Transverse colon (tissue), 4 donors: ENCODE measurements around the gene POTEH. TPM values are rescaled to one million over a fixed set of nuclear protein-coding genes. Genes with fewer than 3 reads are reported as not detected.
"Not testable (repeated sequence)": the region's sequence is repeated elsewhere in the genome, so short reads cannot be mapped to it uniquely, and the experiment has no call there.

ENCODE experiments used
- DNase-seq: peaks from one replicate; pipeline ENCODE4 v3.0.0-alpha.2; 2019
- H3K27ac ChIP-seq, 4 donors: fragments of 200-600 bp; sonication (generic); 2 replicates each; pipeline ENCODE4 v1.5.1; 2016 to 2018; ENCODE audit warnings: inconsistent platforms in 4 of 4
- H3K27me3 ChIP-seq: fragments of 200-600 bp; sonication (generic); 2 replicates; pipeline ENCODE4 v1.5.1; 2017; ENCODE audit warnings: inconsistent platforms
- H3K36me3 ChIP-seq, 4 donors: fragments of 200-600 bp; sonication (generic); 2 replicates each; pipeline ENCODE4 v1.5.1; 2017 to 2019; ENCODE audit warnings: inconsistent platforms in 4 of 4
- H3K4me1 ChIP-seq, 4 donors: fragments of 200-600 bp; sonication (generic); 2 replicates each; pipeline ENCODE4 v1.5.1; 2017 to 2020; ENCODE audit warnings: inconsistent platforms in 4 of 4
- H3K4me3 ChIP-seq, 4 donors: fragments of 200-600 bp; sonication (generic); 1 replicate in 1 of 4; 2 replicates in 3 of 4; pipeline versions ENCODE4 v1.5.1 to v1.6.1; 2017 to 2019; ENCODE audit warnings: inconsistent platforms in 4 of 4
- H3K9me3 ChIP-seq, 2 donors: fragments of 200-600 bp; sonication (generic); 2 replicates each; pipeline ENCODE4 v1.5.1; 2017 to 2019; ENCODE audit warnings: inconsistent platforms in 2 of 2
- WGBS, 2 donors: methylation state at CpG; one replicate each; pipeline ENCODE4 v1.1.5; 2018; ENCODE audit warnings: low coverage in 1 of 2; 5-methylcytosine and 5-hydroxymethylcytosine counted together
- in situ Hi-C, 4 donors: fragments of 200-750 bp; cut with MboI; loops; one replicate each; pipeline versions ENCODE4 v1.15.0 to v1.15.1; 2017; ENCODE audit warnings: low sequenced_read_pairs in 3 of 4, low pct_ligation_motif_present in 1 of 4, low pct_unique_long_range_greater_than_20kb in 1 of 4
- intact Hi-C: fragments of 100-400 bp; cut with DNase I; formaldehyde crosslinking; loops from one replicate; pipeline ENCODE4 v1.15.1; 2023; ENCODE audit warnings: low total_unique reads
- total RNA-seq, 4 donors: library from RNA; depleted of rRNA; stranded (reverse); fragments of >200 nt; gene quantifications; one replicate each; pipeline ENCODE4 v1.1.0, GENCODE V29; 2016

POTEH gene
- total RNA-seq, result not detected

DNA sequence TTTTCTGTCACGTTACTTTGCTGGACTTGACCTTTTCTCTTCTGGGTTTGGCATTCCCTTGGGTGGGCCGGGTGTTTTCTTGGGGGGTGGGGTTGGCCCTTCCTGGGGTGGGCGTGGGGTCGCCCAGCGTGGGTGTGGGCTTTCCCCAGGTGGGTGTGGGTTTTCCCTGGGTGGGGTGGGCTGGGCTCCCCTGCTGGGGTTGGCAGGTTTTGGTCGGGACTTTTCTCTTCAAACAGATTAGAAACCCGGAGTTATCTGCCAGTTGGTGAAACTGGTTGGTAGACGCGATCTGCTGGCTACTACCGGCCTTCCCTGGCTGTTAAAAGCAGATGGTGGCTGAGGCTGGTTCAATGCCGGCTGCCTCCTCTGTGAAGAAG lies at the start of gene POTEH:
Gene POTEH (plus strand): TSS at position 278 of the 377 bp plus-strand sequence. CDS start 52 bp downstream, at position 330.
- no CpG with 5 or more reads among the region's 11 CpGs for WGBS, 2 donors
- H3K4me3 ChIP-seq, H3K9me3 ChIP-seq, in situ Hi-C loops, intact Hi-C loops, H3K36me3 ChIP-seq, DNase-seq, H3K27me3 ChIP-seq, H3K27ac ChIP-seq, H3K4me1 ChIP-seq: not testable (repeated sequence)

- intact Hi-C loops, H3K27me3 ChIP-seq, H3K4me3 ChIP-seq, DNase-seq, H3K27ac ChIP-seq, H3K4me1 ChIP-seq, H3K9me3 ChIP-seq, in situ Hi-C loops, H3K36me3 ChIP-seq: not testable (repeated sequence)
- WGBS, 2 donors, result no CpG with 5 or more reads among the region's 19 CpGs
Observed at GRCh38 chr22:15642288-15642861, 47.5 kb upstream of the POTEH start.

GRCh38 chr22:15651954-15652353 lies 37.9 kb upstream of the POTEH start:
- H3K9me3 ChIP-seq, in situ Hi-C loops, H3K27me3 ChIP-seq, H3K36me3 ChIP-seq, H3K4me1 ChIP-seq, intact Hi-C loops, H3K4me3 ChIP-seq, H3K27ac ChIP-seq, DNase-seq: not testable (repeated sequence)
- 68% methylated on average over 5 of the region's 7 CpGs; no CpG with 5 or more reads in 1 of the 2 donors for WGBS, 2 donors

GRCh38 chr22:15652738-15653137 lies 37.1 kb upstream of the POTEH start:
- H3K4me1 ChIP-seq, H3K27me3 ChIP-seq, H3K9me3 ChIP-seq, H3K4me3 ChIP-seq, H3K36me3 ChIP-seq, DNase-seq, H3K27ac ChIP-seq, in situ Hi-C loops, intact Hi-C loops: not testable (repeated sequence)
- WGBS, 2 donors, result 75 to 82% methylated on average over 1 of the region's 6 CpGs

GRCh38 chr22:15653241-15653640 lies 36.6 kb upstream of the POTEH start:
- in situ Hi-C loops, H3K9me3 ChIP-seq, H3K4me1 ChIP-seq, H3K27me3 ChIP-seq, H3K27ac ChIP-seq, DNase-seq, H3K4me3 ChIP-seq, intact Hi-C loops, H3K36me3 ChIP-seq: not testable (repeated sequence)
- 63 to 69% methylated on average over 2 of the region's 2 CpGs for WGBS, 2 donors

DNA sequence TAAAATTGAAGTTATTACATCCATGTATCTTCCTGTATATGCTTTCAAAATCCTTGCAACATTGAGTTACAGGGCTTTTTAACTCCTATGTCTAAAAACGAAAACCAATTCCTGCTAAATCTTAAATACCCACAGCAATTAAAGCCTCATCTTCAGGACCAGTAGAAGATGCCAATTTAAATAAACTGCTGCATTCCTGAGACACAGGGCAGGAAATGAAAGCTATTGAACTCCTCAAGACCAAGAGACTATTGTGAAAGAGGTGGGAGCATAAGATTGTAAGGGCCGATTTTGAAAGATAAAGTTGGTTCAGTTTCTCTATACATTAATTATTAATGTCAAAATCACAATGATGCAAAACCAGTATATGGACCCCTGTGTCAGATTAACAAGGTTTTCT lies 28.7 kb upstream of the POTEH start:
- WGBS, 2 donors, result no CpG with 5 or more reads among the region's 2 CpGs

GRCh38 chr22:15664682-15665081 lies 25.1 kb upstream of the POTEH start:
- WGBS, 2 donors, result 58% methylated on average over 3 of the region's 3 CpGs; no CpG with 5 or more reads in 1 of the 2 donors
- DNase-seq, H3K4me1 ChIP-seq, H3K36me3 ChIP-seq, H3K27ac ChIP-seq, intact Hi-C loops, in situ Hi-C loops, H3K27me3 ChIP-seq, H3K4me3 ChIP-seq, H3K9me3 ChIP-seq: not testable (repeated sequence)

More for the DNA sequence above, 28.7 kb upstream of the POTEH start:
- H3K27ac ChIP-seq, H3K4me3 ChIP-seq, H3K9me3 ChIP-seq, H3K36me3 ChIP-seq, DNase-seq, intact Hi-C loops, in situ Hi-C loops, H3K27me3 ChIP-seq, H3K4me1 ChIP-seq: not testable (repeated sequence)

GRCh38 chr22:15665478-15665877 lies 24.3 kb upstream of the POTEH start:
- H3K27me3 ChIP-seq, H3K36me3 ChIP-seq, intact Hi-C loops, in situ Hi-C loops, H3K4me3 ChIP-seq, H3K9me3 ChIP-seq, H3K27ac ChIP-seq, H3K4me1 ChIP-seq, DNase-seq: not testable (repeated sequence)
- WGBS, 2 donors, result 64 to 66% methylated on average over 3 to 5 of the region's 5 CpGs

GRCh38 chr22:15669430-15669829 lies 20.4 kb upstream of the POTEH start:
- H3K27ac ChIP-seq, H3K4me3 ChIP-seq, DNase-seq, H3K9me3 ChIP-seq, in situ Hi-C loops, intact Hi-C loops, H3K27me3 ChIP-seq, H3K36me3 ChIP-seq, H3K4me1 ChIP-seq: not testable (repeated sequence)
- no CpG with 5 or more reads among the region's 12 CpGs for WGBS, 2 donors

GRCh38 chr22:15679702-15680101 lies 10.1 kb upstream of the POTEH start:
- H3K4me3 ChIP-seq, H3K4me1 ChIP-seq, H3K9me3 ChIP-seq, H3K27ac ChIP-seq, H3K27me3 ChIP-seq, DNase-seq, H3K36me3 ChIP-seq, intact Hi-C loops, in situ Hi-C loops: not testable (repeated sequence)
- WGBS, 2 donors, result 98 to 100% methylated on average over 3 to 5 of the region's 8 CpGs

GRCh38 chr22:15684115-15684514 lies 5.7 kb upstream of the POTEH start:
- intact Hi-C loops, DNase-seq, H3K27me3 ChIP-seq, H3K4me1 ChIP-seq, H3K27ac ChIP-seq, H3K36me3 ChIP-seq, H3K4me3 ChIP-seq, in situ Hi-C loops, H3K9me3 ChIP-seq: not testable (repeated sequence)
- no CpG with 5 or more reads among the region's 3 CpGs for WGBS, 2 donors
